NCI-H1105 (cell line): ENCODE results near the gene MAGI2.
"Not testable (repeated sequence)": the region's sequence is repeated elsewhere in the genome, so short reads cannot be mapped to it uniquely, and the experiment has no call there.

Source experiments
- DNase-seq: peaks from one replicate; lab custom pipeline; 2025; lab: John Stamatoyannopoulos, UW

Gene MAGI2

GRCh38 chr7:78033410-78033809 is 1420.1 kb downstream of the MAGI2 start:
- no peak for DNase-seq

GRCh38 chr7:78026492-78026891 is 1427.0 kb downstream of the MAGI2 start:
- no peak for DNase-seq

DNA sequence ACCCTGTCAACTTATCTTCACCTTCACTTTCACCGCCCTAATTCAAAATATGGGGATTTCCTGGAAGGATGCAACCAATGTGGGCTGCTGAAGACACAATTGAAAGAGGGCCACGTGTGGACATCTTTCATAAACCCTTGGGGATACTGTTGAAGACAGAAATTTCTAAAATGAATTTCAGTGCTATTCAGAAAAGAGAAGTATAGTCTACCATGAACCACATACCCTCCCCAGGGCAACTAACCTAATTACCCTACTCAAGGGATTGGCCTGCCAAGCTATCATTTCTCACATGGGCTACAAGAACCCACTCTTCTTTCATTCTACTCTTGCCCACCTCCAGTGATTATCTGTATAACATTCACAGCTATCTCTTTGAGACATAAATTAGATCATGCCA is 1428.9 kb downstream of the MAGI2 start:
- no peak for DNase-seq

DNA sequence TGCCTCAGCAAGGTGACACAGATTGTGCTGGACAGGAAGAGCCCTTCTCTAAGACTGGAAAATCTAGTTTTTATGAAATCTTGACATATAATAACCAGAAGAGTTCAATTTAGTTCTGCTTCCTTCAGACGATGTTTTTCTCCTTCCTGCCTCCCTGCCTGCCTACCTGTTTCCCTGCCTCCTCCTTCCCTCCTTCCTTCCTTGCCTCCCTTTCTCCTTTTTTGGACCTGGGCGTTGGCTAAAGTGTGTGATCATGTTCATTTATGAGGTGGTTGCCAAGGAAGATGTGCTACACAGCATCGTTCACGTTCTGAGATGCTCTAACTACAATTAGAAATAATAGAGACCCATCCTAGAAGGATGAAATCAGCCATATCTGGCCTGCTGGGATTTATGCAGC is 1430.3 kb downstream of the MAGI2 start:
- no peak for DNase-seq

- no peak for DNase-seq
These were observed 1431.3 kb downstream of the MAGI2 start for GRCh38 chr7:78022165-78022564.

- DNase-seq = no peak
These were observed 1432.6 kb downstream of the MAGI2 start for GRCh38 chr7:78020874-78021249.

DNA sequence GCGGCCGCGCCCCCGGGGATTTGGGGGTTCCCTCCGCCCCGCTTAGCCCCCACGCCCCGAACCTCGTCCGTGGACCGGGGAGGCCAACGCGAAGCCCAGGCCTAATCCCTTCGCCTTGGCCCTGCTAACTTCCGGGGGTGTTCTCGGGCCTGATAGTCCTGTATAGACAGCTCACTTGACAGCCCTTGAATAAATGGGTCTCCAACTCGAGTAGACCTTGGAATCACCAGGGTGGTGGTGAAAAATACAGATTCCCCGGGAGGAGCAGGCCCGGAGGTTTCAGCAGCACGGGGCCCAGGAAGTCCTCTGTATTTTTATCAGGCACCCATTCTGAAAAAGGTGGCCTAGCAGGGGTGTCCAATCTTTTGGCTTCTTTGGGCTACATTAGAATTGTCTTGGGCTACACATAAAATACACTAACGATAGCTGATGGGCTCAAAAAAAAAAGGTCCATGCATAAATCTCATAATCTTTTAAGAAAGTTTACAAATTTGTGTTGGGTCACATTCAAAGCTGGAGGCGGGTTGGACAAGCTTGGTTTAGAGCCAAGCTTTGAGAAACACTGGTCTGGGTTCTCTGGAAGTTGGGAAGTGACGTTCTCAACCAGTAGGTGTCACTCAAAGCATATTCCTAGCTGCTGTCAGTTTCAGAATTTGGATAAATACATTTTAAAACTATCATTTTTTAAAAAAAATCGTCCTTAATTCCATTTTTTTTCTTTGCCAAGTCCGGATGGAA is 1433.2 kb downstream of the MAGI2 start:
- peak; percentile 64 for DNase-seq

DNA sequence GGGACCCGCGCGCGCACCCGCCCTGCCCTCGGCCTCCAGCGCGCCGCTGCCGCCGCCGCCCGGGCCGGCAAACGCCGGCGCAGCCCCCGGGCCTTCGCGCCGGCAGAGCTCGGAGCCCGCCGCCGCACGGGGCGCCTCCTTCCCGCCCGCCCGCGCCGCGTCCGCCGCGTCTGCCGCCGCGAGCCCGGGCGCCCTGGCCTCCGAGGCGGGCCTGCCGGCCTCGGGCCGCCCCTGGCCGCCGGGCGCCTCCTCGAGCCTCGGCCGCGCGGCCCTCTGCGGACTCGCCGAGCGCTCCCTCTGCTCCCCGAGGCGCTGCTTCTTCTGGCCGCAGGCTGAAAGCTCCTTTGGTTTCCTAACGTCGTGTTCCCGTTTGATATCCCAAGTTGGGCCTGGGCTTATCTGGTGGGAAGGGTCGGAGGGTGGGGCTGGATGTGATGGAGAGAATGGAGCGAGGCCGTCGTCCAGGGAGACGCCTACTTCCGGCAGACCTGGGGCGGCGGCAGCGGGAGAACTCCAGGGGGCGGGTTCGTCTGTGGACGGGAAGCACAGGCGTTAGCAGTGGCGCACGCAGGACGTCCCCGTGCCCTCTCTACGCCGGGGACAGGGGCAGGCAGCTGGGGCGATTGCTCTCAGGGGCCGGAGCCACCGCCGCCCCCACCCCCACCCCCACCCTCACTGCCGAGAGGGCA is 1433.9 kb downstream of the MAGI2 start:
- peak; percentile 88 for DNase-seq

DNA sequence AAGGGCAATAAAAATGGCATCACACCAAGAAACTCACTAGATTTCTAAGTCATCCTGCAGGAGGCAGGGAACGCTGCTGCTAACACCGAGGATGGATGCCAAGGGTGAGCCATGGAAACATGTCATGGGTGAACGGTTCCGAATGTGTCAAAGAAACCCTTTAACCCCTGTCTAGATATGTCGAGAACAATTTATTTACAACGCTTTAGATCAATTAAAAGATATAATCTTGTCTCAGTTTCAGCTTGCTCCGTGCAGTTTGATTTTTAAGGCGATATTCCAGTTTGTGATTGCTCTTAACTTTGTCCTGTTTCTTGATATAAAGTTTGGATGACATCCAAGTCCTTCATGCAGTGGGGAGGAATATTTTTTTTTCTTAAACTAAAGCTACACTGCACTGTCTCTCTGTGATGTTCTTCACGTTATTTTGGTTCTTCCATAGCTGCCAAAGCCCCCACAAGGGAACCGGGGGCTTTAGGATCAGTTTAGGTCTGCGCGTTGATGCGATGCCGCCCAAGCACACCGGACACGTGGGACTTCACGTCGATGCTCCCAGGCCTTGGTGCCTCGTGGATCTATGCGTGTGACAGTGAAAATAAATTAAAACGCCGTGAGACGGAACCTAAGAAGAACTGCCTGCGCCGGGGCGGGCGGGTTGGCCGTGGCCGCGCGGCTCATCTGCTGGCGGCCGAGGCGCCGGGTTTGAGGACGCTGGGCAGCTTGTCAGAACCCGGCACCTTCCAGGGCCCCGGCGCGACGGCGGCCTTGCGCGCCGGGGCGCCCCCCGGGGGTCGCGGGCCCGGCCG is 1434.6 kb downstream of the MAGI2 start:
- DNase-seq = peak; percentile 40

DNA sequence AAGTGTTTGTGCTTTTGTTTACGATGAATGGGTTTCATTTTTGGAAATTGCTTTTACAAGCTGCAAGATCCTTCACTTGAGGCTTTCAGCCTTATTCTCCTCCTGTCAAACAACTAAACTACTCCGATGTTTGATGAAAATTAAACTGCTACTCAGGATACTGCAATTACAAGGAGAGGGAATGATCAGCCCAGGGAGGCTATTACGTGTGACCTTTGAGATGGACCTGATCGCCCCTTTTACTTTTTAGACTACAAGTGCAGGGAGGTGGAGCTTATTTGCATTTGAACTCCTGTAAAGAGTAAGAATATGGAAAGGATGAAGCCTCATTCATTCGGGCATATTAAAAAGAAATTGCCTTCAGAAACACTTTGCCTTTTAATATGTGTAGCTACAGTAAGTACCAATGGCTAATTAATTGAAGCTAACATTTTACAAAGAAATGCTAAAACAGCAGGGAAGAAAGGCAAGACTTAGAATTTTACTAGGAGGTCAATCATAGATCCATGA is 1435.8 kb downstream of the MAGI2 start:
- no peak for DNase-seq

DNA sequence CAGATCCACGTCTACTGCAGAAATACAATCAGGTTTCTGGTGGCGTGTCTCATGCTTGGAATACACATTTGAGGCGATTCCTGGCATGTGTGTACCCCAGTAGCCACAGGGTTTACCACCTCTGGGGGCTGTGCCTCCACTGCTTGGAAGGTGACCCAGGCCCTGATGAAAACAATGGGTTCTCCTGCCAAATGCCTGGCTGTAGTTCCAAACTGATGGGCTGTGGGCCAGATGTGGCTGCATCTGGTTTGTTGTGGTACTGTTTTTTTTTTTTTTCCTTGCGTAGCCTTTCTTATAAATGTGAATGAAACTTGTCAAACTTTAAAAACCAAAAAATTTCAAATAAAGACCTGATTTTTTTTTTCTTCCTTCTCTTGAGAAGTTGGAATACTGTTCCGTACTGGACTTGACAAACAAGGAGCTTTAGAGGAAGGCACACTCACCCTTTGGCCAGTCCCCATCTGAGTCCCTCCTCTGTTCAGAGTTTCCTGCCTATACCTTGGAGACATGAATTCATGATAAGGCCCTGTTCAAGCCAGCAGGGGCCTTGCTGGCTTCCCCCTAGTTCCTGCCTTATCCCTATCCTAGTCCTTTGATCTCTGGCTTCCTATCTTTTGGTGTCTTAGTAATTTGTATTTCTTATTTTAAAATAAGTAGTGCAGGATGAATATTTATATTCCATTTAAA is 1437.8 kb downstream of the MAGI2 start:
- DNase-seq = no peak

DNA sequence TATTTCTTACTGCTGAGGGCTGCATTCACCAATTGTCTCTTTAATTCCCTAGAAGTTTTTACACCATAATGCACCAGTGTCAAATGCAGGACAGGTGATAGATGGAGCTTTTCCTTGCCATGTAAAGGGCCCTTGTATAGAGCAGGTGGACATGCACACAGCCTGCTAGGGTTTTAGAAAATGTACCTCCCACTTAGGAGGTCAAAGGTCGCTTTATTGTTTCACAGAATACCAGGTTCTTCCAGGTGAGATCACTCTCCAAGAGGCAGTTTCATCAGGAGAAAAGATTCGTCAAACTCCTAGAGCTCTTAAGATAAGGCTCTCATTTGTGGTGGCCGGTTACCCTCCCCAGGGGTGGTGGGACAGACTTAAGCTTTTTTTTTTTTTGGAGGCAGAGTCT is 1439.1 kb downstream of the MAGI2 start:
- DNase-seq = no peak

GRCh38 chr7:78013386-78013785 is 1440.1 kb downstream of the MAGI2 start:
- DNase-seq = no peak

DNA sequence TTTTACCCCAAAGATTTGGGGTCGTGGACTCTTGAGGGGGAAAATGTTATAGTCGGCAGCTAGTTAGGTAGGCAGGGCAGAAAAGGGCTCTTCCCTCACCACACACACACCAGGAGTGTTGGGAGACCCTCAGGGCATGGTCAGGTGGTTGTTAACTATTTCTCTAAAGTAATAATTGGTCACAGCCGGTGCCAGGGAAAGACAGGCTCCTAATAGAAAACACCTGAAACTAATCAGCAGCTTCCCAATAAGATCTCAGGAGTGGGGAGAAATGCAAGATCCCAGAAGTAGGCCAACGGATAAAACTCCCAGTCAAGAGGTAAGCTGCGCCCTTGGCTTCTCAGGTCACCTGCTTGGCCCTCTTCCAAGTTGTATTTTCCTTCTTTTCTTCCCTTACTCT is 1441.8 kb downstream of the MAGI2 start:
- DNase-seq = no peak

DNA sequence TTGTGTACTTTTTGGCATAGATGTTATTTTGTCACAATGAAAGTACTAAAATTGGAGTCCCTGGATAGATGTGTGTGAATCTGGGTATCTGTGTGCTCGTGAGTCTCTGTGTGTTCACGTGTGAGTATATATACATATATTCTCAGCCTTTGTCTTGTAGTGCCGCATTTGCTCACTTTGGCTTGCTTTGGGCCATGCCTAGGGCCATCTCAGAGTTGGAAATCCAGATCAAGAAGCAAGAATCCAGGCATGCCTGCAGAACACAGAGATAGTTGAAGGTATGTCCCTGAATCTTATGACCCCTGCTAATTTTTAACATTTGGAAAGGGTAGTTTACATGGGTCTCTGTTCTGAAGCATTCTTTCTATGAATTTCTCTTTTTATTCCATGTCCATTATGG is 1446.2 kb downstream of the MAGI2 start:
- no peak for DNase-seq

DNA sequence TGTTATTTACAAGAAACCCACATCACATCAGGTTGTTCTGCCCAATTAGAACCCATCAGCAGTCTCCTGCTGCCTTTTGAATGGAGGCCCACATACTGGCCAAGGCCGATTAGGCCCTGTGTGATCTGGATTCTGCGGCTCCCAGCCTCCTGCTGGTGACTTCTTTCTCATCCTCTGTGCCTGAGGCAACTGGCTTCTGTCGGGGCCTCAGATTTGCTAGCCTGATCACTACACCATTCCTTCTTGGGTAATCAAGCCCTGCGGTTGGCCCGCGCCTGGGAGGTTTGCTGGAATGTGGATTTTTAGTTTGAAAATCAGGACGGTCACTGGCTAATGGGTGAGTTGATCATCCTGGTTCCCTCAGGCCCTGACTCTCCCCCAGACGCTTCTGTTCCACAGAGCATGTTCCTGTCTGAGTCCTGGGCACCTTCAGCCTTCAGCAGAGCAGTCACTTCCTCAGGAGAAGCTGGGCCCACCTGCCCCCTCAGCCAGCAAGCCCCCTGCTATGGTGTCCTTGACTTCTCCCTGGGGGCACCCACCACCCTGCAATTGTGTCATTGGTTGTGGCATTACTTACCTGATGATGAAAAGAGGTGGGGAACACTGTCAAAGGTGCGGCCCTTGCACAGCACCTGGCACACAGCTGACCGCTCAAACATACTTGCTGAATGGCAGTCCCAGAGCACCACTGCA is 1447.3 kb downstream of the MAGI2 start:
- no peak for DNase-seq

- DNase-seq = no peak
These were observed 1450.8 kb downstream of the MAGI2 start for GRCh38 chr7:78002715-78003114.

- no peak for DNase-seq
These were observed 1451.4 kb downstream of the MAGI2 start for GRCh38 chr7:78002021-78002420.

DNA sequence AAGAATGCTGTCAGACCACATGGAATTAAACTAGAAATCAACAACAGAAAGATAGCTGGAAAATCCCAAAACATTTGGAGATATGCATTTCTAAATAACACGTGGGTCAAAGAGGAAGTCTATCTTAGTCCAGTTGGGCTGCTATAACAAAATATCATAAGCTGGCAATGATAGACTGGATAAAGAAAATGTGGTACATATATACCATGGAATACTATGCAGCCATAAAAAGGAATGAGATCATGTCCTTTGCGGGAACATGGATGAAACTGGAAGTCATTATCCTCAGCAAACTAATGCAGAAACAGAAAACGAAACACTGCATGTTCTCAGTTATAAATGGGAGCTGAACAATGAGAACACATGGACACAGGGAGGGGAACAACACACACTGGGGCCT is 1454.3 kb downstream of the MAGI2 start:
- not testable (repeated sequence) for DNase-seq

DNA sequence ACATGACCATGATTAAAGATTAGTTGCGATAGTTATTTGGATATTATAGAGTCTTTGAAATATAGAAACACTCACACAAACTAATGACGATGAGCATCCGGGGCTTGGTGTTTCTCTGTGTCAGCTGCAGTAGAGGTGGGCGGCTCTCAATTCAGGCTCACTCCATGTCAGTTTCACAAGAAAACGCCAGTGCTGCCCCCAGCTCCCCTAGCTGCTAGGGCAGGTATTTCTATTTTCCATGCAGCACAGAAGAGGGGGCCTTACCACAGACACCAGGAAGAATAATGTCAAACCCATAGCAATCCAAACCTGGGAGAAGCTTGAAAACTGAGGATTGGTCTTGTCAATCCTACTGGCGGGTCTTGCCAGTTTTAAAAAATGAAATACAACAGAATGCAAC is 1457.8 kb downstream of the MAGI2 start:
- DNase-seq = no peak

- DNase-seq = no peak
These were observed 1459.6 kb downstream of the MAGI2 start for GRCh38 chr7:77993838-77994237.

- DNase-seq = no peak
These were observed 1461.8 kb downstream of the MAGI2 start for GRCh38 chr7:77991656-77992055.
